Fibroblast of skin of scalp (primary cell): ENCODE results near the gene AP2A2.

ENCODE experiments used
- DNase-seq: peaks from one replicate; pipeline ENCODE4 v3.0.0-alpha.2; 2013

The AP2A2 gene

DNA sequence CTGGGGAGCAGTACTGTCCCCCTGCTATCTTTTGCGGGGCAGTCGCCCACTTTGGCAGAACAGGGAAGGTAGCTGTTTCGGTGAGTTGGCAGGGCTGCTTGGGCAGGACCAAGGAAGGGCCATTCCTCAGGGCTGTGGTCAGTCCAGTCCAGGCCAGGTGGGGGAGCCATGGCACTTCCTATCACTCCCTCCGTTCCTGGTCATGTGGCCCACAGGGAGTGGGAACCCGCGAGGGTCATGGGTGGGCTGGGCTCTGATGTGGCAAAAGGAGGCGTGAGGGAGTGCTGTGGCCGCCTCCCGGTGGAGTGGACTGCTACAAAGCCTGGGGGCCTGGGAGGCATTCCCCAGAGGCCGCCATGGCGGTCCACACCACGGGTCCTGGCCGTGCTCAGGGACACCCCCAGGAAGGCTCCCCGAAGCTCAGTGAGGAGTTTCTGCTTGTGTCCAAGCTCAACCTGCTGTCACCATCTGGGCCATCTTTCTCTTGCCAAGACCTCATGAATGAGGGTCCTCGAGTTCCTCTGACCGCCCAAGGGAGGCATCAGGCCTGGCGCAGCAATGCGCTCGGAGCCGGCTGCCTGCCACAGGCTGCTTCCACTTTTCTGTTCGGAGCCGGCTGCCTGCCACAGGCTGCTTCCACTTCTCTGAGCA is 27.0 kb upstream of the AP2A2 start:
- no peak for DNase-seq

DNA sequence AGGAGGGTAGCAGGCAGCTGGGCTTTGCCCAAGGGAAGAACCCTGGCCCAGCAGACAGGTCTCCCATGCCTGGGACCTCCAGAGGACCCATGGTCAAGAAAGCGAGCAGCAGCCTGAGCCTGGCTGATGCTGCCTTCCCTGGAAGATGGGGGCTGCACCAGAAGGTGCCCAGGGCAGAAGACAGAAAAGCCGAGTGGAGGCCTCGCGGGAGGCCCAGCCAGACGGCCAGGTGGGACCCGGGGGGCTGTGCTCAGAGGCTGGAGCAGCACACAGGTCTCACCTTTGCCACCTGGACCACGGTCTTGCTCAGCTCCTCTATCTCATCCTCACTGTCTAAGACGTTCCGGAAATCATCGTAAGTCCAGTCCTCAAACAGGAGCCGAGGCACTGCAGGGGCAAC is 25.9 kb upstream of the AP2A2 start:
- DNase-seq = no peak

DNA sequence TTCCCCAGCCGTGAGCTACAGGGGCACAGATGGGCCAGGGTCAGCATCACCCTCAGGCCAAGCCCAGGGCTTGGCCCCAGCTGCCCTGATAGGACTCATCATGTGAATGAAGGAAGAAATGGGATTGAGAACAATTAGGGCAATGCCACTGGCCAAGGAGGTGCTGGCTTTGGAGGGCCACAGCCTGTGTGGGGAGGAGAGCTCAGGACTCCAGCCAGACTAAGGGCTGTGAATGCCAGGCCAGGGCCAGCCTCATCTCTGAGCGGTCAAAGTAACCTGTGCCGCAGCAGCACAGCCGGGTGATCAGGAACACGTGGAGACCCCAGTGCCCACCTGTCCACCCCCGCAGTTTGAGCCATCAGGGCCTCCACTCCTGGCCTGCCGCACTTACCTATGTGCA is 25.1 kb upstream of the AP2A2 start:
- DNase-seq = no peak

DNA sequence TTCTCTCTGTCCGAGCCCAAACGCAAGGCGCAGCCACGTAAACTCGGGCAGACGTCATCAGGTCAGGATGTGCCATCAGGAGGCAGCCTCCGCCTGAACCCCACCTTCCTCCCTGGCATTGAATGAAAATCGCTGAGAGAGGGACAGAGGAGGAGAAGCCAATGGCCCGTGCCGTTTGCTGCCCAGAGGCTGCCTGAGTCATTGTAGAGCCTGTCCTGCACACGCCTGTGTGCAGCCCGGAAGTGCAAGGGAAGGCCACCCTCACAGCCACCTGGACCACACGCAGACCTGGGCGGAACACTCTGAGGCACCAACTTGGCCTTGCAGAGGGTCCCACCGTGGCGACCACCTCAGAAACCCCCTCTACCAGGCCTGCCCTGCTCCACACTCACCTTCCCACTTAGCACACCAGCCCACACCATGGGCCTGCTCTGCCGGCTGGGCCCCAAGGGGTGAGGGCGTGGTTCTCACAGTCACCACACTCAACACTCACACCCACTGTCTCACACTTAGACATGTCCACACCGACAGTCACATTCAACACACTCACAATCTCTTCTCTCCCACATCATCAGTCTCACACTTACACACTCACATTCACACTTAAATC is 24.1 kb upstream of the AP2A2 start:
- no peak for DNase-seq

DNA sequence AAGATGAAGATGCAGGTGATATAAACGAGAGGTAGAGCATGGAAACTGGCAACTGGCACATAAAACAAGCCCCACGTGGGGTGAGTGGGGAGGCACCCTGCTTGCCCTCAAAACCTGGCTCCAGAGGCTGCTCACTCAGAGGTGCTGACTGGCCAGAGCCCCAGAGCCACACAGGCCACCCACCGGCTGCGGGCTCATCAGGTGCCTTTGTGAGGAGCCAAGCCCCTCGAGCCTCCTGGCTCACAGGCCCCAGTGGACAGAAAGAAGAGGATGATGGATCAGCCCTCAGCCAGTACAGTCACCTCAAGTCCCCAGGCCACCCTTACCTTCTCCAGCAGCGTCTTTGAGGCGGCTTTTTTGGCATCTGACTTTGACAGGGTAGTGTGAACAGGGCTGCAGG is 21.3 kb upstream of the AP2A2 start:
- DNase-seq = no peak

DNA sequence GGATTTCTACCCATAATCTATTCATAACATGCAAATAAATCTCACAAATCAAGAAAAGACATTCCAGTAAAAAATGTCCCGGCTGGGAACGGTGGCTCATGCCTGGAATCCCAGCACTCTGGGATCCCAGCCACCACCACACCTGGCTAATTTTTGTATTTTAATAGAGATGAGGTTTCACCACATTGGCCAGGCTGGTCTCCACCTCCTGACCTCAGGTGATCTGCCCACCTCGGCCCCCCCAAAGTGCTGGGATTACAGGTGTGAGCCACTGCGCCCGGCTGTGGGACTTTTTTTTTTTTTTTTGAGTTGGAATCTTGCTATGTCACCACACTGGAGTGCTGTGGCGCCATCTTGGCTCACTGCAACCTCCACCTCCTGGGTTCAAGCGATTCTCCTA is 19.7 kb upstream of the AP2A2 start:
- DNase-seq = no peak

DNA sequence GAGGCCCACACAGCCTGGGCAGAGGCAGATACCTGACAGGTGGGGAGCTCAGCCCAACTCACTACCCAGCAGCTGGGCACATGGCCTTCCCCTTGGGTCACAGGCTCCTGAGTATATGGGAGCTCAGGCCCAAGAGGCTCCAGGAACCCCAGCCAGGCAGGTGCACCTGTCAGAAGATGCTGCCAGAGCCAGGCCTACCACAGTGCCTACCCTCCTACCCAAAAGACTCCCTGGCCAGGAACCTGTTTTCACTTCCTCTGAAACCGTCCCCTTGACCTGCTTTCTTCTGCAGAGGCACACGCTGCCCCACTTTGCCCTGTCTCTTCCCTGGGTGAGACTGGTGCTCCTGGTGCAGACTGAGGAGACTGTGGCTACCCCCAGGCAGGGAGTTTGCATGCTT is 18.0 kb upstream of the AP2A2 start:
- no peak for DNase-seq

DNA sequence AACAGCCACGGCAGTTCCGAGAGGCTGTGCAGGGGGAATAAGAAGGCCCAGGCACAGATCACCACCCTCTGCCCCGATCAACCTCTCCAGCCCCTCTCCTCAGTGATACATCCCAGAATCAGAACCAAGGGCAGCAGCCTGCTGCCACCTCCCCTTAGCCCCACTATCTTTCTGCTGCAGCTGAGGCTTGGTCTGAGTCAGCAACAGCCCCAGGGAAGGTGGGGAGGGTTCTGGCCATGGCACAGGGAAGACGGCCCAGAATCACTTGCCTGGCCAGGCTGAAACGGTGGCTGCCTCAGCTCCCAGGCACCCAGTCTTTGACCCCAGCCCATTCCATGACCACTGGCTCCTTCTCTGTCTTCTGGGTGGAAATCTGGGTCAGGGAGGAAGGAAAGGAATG is 17.4 kb upstream of the AP2A2 start:
- no peak for DNase-seq

DNA sequence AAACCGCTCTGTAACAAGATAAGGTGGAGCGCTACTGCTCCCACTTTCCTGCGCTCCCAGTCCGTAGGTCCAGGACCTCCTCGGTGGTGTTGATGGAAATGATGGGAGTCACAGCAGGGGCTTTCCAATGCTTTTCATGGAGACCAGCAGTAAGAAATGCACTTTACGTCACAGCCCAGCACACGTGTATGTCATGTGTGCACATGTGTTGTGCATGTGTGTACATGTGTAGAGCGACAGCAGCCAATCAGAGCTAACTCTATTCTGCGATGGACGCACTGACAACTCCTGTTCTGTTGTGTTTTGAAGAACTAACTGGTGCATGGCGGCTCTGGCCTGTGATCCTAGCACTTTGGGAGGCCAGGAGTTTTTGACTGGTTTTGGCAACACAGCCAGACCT is 16.3 kb upstream of the AP2A2 start:
- DNase-seq = no peak

DNA sequence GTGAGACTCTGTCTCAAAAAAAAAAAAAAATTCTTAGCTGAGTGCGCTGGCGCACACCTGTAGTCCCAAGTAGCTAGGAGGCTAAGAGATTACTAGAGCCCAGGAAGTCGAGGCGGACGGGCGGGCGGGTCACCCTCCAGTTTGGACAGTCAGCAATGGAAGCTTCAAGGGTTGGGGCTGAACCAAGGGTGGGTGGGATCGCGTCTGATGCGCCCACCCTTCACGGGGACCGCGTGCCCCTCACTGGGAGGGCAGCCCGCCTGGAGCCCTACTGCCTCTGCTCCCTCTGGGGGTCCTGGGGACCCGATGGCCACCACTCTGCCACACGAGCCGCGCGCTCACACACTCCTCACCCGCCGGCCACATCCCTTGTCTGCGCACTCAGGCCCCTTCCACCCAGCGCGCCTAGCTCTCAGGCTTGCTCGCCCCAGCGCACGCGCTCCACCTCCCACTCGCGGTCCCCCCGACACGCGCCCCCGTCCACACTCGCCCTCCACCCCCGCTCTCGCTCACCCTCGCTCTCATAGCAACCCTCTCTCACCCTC is 15.6 kb upstream of the AP2A2 start:
- no peak for DNase-seq

DNA sequence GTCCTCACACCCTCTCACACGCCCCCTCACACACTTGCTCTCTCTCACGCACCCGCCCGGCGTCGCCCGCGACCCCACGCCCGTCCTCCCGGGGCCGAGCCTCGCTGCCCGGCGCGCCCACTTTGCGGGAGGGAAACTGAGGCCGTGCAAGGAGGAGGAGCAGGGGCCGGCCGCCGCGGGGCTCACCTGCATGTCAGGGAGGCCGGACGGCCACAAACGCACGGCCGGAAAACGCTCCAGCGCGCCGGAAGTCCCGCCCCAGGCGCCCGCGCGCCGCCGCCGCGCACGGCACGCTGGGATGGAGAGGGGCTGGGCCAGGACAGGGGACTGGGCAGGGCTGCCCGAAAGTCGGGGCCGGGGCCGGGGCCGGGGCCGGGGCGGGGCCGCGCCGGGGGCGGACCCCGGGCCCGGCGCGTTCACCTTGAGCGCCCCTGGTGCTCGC is 15.1 kb upstream of the AP2A2 start, which contains the start of gene CHID1:
CHID1 (minus strand) TSS at position 222 of the 442 bp plus-strand sequence. CDS start 5,994 bp downstream, outside the sequence.
- DNase-seq = peak; percentile 79

DNA sequence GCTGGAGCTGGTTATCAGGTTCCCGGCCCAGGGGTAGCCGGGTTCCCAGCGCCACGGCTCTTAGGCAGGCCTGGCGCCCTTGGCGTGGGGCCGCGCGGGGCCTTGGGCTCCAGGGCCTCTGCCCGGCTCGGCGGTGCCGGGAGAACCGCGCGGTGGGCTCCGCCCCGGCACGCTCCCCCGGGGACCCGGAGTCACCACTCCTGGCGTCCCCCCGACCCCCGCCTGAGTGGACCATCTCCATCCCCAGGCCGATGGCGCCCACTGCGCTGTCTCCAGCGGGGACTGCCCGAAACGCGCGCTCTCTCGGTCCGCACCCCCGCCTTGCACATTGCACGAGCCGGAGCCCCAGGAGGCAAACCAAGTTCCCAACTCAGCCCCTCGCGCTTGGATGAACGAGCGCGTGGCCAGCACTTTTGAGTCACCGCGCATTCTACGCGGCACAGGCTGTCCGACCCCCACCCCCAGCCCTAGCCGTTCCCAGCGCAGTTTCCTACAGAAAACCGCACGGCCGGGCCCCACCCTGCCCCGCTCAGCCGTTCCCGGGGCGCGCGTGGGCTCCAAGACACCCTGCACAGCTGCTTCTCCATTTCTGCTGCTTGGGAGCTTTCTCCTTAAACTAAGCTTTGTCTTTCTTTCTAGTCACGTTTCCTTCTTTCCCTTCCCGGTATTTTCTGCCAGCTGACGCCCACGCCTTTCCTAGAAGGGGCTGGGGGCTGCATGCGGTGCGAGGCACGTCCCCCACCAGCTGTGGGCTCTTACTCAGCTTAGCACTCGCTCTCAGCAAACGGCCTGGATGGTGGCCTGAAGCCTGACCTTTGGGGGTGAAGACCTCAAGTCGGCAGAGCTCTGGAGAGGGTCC is 14.4 kb upstream of the AP2A2 start:
- DNase-seq = peak; percentile 71

DNA sequence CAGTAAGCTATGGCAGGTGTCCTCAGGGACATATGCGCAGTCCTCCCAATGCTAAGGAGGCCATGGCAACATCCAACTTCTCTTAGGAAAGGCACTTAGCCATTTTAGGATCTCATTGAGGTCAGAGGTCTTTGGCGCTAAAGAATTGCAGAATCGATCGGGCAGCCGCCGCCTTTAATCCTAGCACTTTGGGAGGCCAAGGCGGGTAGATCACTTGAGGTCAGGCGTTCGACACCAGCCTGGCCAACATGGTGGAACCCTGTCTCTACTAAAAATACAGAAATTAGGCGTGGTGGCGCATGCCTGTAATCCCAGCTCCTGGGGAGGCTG is 13.8 kb upstream of the AP2A2 start:
- no peak for DNase-seq

DNA sequence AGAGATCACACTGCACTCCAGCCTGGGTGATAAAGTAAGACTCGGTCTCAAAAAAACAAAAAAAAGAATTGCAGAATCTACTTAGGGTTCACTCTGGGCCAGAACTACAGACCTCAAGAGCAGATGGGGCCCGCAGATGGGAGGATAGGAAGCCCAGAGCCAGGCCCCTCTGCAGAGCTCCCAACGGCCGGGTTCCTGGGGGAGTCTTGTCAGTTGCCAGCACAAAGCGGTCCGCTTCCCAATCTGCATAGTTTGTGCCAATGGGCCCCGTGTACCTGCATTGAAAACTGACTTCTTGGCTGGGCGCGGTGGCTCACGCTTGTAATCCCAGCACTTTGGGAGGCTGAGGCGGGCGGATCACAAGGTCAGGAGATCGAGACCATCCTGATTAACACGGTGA is 13.4 kb upstream of the AP2A2 start:
- DNase-seq = no peak

DNA sequence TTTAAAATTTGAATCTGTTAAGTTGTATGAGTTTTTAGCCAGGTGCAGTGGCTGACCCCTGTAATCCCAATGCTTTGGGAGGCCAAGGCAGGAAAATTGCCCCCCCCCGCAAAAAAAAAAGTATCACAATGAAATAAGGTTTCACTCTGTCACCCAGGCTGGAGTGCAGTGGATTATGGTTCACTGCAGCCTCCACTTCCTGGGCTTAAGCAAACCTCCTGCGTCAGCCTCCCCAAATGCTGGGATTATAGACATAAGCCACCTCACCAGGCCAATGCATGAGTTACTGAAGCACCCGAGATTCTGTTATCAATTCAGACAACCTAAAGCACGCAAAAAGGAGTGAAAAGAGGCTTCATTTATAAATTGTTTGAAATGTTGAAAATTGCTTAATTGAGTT is 12.6 kb upstream of the AP2A2 start:
- DNase-seq = no peak

DNA sequence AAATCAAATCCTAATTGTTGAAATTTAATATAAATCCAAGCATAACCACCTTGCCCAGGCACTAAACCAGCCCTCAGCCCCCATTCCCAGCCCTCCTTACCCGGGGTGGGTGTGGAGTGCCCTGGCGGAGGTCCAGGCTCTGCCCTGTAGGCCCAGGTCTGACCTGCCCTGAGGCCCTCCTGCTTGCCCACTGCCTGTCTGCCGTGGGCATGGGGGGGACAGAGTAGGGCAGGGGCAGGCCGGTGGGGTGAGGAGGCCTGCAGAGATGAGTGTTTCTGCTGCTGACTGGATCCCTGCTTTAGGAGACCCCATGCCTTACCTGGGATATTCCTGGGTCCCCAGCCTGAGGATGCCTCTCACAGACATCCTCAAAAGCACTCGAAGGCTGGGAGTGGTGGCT is 11.5 kb upstream of the AP2A2 start:
- no peak for DNase-seq

DNA sequence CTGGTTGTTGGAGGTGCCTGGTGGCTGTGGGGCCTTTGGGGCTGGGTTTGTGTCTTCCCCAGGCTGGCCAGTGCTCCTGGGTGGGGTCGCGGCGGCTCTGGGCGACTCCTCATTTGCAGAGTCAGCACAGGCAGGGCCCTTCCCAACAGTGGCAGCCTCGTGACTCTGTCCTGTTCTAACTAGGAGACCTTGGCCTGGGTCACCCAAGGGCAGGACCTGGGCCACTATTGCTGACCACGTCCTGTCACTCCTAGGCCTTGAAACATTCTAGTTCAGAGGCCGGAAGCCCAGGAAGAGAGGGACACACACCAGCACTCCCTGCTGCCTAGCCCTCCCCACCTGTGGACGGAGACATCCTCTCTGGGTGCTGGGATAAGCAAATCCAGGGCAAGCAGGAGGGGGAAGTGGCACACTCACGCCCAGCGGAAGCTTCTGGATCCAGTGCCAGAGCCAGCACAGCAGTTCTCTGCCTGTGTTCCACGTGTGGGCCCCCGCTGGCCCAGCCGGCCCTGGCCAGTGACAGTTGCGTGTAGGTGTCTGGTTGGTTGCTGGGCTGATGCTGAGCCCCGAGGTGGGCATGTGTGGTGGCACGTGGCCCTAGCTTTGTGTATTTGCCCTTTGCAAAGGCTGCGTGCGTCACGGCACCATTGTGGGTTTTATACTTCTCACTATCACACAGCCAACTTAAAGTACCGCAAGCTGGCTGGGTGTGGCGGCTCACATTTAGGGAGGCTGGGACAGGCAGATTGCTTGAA is 10.7 kb upstream of the AP2A2 start:
- DNase-seq = no peak

DNA sequence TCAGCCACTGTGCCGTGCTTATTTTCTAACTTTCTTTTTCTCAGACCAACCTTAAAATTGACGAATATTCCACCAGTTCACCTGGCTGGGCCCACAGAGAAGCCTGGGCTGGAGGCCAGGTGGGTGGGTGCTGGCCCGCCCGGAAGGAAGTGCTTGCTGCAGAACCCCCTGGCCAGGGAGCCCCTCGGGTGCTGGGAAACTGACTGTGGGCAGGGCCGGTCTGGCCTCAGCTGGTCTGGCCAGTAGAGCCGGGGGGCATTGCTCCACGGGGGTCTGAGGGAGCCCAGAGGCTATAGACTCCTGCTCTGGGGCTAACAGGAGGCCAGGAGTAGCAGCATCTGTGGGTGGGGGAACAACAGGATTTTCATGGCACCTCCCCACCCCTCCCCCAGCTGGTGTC is 8.2 kb upstream of the AP2A2 start:
- DNase-seq = no peak

DNA sequence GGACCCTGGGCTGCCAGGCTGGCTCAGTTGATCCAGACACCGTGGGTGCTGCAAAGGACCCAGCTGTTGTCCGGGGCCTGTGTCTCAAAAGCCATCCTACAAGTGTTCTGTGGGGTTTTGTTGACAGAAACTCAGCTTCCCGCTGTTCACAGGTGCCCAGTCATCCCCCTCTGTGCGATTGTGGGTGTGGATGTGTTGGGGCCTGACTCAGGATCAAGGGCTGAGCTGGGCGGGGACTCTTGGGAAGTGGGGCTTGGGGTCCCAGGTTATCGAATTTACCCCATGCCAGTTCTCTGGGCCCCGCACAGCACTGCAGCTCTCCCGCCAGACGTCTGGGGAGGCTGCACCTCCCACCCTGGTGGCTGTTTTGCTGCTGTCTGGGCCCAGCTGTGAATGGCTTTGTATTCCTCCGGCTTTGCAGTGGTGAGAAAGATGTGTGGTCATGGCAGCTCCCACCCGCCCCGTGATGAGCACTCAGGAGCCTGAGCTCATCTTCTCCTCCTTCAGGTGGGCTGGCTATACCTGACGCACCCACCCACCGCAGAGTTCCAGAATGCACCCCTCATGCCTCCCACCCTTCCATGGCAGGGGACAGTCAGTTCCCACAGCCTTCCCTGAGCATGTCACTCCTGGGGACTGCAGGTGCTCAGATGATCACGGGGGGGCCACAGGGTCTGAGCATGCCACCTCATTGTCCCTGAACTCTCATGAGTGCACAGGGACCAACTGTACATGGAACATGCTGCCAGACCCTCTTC is 3.6 kb upstream of the AP2A2 start:
- DNase-seq = no peak

DNA sequence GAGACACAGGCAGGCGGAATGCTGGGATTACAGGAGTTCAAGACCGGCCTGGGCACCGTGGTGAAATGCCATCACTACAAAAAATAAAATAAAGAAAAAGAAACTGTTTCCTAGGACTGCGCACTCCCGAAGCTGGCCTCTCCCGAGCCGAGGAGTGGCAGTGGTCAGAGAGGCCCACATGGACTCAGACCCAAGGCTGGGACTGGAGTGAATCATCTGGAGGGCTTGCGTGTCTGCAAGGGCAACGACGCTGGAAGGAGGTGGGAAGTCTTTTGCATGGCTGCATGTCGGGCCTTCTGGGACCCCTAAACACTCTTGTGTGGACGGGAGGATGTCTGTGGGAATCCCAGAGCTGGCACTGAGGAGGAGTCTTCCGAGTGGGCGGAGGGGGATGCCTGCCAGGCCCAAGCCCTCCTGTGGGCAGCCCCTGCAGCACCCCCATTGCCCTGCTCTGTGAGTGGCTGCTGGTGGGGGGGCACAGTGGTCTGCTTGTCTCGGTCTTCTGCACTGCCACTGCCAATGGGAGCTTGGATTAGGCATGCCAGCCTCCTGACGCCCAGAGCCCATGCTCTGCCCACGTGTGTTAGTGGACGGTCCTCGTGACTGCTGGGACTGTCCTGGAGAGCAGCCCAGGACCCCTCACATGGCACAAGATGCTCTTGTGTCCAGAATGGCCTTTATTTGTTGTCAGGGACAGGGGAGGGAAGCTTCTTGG is 1.8 kb upstream of the AP2A2 start:
- DNase-seq = no peak

DNA sequence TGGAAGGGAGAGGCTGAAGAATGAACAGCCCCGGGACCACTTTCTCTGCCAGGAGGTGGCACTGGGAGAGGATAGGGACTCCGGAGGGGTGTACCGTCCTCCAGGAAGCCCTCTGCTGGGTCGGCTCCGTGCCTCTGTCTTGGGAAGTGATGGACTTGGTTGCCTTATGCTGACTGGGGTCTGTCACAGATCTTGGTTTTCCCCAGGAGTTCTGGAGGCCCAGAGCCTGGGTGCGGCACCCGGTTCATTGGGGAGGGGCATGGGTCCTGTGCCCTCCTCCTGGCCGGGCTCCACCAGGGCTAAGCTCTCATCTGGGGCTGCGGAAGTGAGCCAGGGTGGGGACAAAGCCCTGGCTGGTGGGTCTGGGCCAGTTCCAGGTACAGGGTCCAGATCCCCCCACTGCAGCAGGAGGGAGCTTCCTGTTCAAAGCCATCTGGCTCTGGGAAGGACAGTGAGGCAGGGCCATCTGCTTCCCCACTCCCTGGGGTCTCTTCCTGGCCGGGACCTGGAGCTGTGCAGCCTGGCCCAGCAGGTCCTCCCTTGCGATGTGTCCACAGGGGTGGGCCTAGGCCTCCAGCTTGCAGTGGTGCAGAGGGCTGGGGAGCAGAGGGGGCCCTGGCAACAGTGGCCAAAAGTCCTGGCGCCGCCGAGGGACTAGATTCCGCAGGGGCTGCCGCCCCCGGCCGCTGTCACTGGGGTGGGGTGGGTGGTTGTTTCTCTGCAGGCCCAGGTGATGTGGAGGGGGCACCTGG is 1.1 kb upstream of the AP2A2 start:
- DNase-seq = no peak
